Body of pancreas (tissue), 4 donors: ENCODE measurements around the gene FBXL20.

Experiments
- POLR2A ChIP-seq, 3 donors: fragments of 450-650 bp; IDR thresholded peaks; one replicate each; pipeline ENCODE4 v1.6.1; 2016; ENCODE audit warnings: antibody characterized with exemption in 3 of 3, mild to moderate bottlenecking in 2 of 3
- TF ChIP-seq, protein P1 (sequence below), 7 experiments: fragments of 450-650 bp in 4 of 7; fragments of 200-600 bp in 3 of 7; sonication (generic) in 3 of 7; IDR thresholded peaks; one replicate each; pipeline ENCODE4 v1.5.1; 2016 to 2019; ENCODE audit warnings: antibody characterized with exemption in 7 of 7

DNA sequence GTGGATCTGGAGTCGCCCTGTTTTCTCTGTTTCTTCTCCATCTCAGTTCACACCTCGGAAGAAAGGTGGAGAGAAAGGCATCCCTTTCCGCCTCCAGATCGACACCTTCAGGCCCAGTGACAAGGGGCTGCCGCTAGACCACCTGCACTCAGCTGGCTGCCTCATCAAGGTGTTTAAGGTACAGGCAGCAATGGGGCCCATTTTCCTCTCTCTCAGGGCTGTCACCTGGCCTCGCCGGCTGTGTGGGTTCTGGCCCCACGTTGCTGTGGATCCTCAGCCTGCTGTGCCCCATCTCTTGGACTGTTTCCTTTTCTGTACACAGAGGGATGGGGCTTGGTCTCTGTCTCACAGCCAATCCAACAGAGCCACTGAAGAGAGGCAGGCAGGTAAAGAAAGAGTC is 158.3 kb downstream of the FBXL20 start:
- TF ChIP-seq, protein P1, sequence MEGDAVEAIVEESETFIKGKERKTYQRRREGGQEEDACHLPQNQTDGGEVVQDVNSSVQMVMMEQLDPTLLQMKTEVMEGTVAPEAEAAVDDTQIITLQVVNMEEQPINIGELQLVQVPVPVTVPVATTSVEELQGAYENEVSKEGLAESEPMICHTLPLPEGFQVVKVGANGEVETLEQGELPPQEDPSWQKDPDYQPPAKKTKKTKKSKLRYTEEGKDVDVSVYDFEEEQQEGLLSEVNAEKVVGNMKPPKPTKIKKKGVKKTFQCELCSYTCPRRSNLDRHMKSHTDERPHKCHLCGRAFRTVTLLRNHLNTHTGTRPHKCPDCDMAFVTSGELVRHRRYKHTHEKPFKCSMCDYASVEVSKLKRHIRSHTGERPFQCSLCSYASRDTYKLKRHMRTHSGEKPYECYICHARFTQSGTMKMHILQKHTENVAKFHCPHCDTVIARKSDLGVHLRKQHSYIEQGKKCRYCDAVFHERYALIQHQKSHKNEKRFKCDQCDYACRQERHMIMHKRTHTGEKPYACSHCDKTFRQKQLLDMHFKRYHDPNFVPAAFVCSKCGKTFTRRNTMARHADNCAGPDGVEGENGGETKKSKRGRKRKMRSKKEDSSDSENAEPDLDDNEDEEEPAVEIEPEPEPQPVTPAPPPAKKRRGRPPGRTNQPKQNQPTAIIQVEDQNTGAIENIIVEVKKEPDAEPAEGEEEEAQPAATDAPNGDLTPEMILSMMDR (IDR thresholded peaks at IDR 0.05) = no peak
- TF ChIP-seq POLR2A (IDR thresholded peaks at IDR 0.05) = no peak
